Liver (tissue), 9 donors: ENCODE results near the gene HOXB13. TPM values are rescaled to one million over a fixed set of nuclear protein-coding genes. Genes with fewer than 3 reads are reported as not detected.

Experiments used
- DNase-seq: peaks from one replicate; pipeline ENCODE4 v3.0.0-alpha.2; 2017; ENCODE audit warnings: low spot score
- H3K27ac ChIP-seq, 2 donors: one replicate each; pipeline ENCODE4 v1.7.0; 2013; ENCODE audit warnings: inconsistent platforms in 2 of 2, low read length in 2 of 2, control low read depth in 1 of 2, low read depth in 1 of 2, mild to moderate bottlenecking in 1 of 2
- H3K27me3 ChIP-seq, 4 donors: one replicate each; pipeline versions ENCODE4 v1.6.1 to v1.7.0; 2013; ENCODE audit warnings: low read length in 3 of 4, inconsistent platforms in 1 of 4, mild to moderate bottlenecking in 1 of 4, moderate library complexity in 1 of 4; ENCODE audit not compliant: control insufficient read depth in 4 of 4, insufficient read depth in 4 of 4
- H3K36me3 ChIP-seq, 4 donors: one replicate each; pipeline versions ENCODE4 v1.6.1 to v1.7.0; 2013; ENCODE audit warnings: low read length in 3 of 4, mild to moderate bottlenecking in 3 of 4, low read depth in 1 of 4, moderate library complexity in 1 of 4; ENCODE audit not compliant: control insufficient read depth in 4 of 4, insufficient read depth in 3 of 4
- H3K4me1 ChIP-seq, 4 donors: one replicate each; pipeline versions ENCODE4 v1.6.1 to v1.7.0; 2013; ENCODE audit warnings: low read length in 3 of 4, mild to moderate bottlenecking in 3 of 4, moderate library complexity in 1 of 4; ENCODE audit not compliant: control insufficient read depth in 4 of 4, insufficient read depth in 4 of 4
- H3K4me3 ChIP-seq, 3 donors: one replicate each; pipeline versions ENCODE4 v1.6.1 to v1.7.0; 2013; ENCODE audit warnings: low read length in 3 of 3, control low read depth in 1 of 3, low read depth in 1 of 3, mild to moderate bottlenecking in 1 of 3
- H3K9ac ChIP-seq, 2 donors: one replicate each; pipeline ENCODE4 v1.7.0; 2013; ENCODE audit warnings: low read length in 2 of 2, mild to moderate bottlenecking in 2 of 2, moderate library complexity in 2 of 2, control low read depth in 1 of 2, low read depth in 1 of 2
- H3K9me3 ChIP-seq, 4 donors: one replicate each; pipeline versions ENCODE4 v1.6.1 to v1.7.0; 2013; ENCODE audit warnings: low read length in 3 of 4; ENCODE audit not compliant: control insufficient read depth in 4 of 4
- ATF3 ChIP-seq: IDR thresholded peaks from 2 replicates; pipeline ENCODE4 v1.6.1; 2016; ENCODE audit warnings: antibody characterized with exemption
- CTCF ChIP-seq: fragments of 150-350 bp; IDR thresholded peaks from 2 replicates; pipeline ENCODE4 v1.5.1; 2017; ENCODE audit warnings: improper control_type of control experiment, low read depth, low read length; ENCODE audit not compliant: missing input control
- EGR1 ChIP-seq, 2 donors: IDR thresholded peaks; 2 replicates each; pipeline ENCODE4 v1.6.1; 2016 to 2018; ENCODE audit warnings: antibody characterized with exemption in 2 of 2, low read depth in 2 of 2
- FOXA1 ChIP-seq: IDR thresholded peaks from 2 replicates; pipeline ENCODE4 v1.6.1; 2016; ENCODE audit warnings: antibody characterized with exemption
- FOXA2 ChIP-seq: IDR thresholded peaks from 2 replicates; pipeline ENCODE4 v1.6.1; 2016; ENCODE audit warnings: antibody characterized with exemption
- HNF4A ChIP-seq, 2 donors: conservative IDR thresholded peaks; 2 replicates each; pipeline ENCODE4 v1.6.1; 2016; ENCODE audit warnings: antibody characterized with exemption in 2 of 2, mild to moderate bottlenecking in 2 of 2
- HNF4G ChIP-seq: IDR thresholded peaks from 2 replicates; pipeline ENCODE4 v1.6.1; 2016; ENCODE audit warnings: antibody characterized with exemption
- JUND ChIP-seq, 2 donors: IDR thresholded peaks; 2 replicates each; pipeline ENCODE4 v1.6.1; 2016; ENCODE audit warnings: antibody characterized with exemption in 2 of 2
- MAX ChIP-seq: IDR thresholded peaks from 2 replicates; pipeline ENCODE4 v1.6.1; 2016; ENCODE audit warnings: antibody characterized with exemption
- NR2F2 ChIP-seq: IDR thresholded peaks from 2 replicates; pipeline ENCODE4 v1.6.1; 2016; ENCODE audit warnings: antibody characterized with exemption
- RAD21 ChIP-seq, 2 donors: IDR thresholded peaks; 2 replicates each; pipeline ENCODE4 v1.6.1; 2016; ENCODE audit warnings: antibody characterized with exemption in 2 of 2, mild to moderate bottlenecking in 2 of 2
- REST ChIP-seq: IDR thresholded peaks from 2 replicates; pipeline ENCODE4 v1.6.1; 2016; ENCODE audit warnings: antibody characterized with exemption, mild to moderate bottlenecking
- RXRA ChIP-seq, 2 donors: IDR thresholded peaks; 2 replicates each; pipeline ENCODE4 v1.6.1; 2017 to 2018; ENCODE audit warnings: antibody characterized with exemption in 2 of 2, mild to moderate bottlenecking in 1 of 2
- SP1 ChIP-seq: IDR thresholded peaks from 2 replicates; pipeline ENCODE4 v1.6.1; 2018; ENCODE audit warnings: antibody characterized with exemption, mild to moderate bottlenecking
- TAF1 ChIP-seq: conservative IDR thresholded peaks from 2 replicates; pipeline ENCODE4 v1.6.1; 2016; ENCODE audit warnings: antibody characterized with exemption, mild to moderate bottlenecking
- YY1 ChIP-seq: IDR thresholded peaks from 2 replicates; pipeline ENCODE4 v1.6.1; 2016; ENCODE audit warnings: antibody characterized with exemption, mild to moderate bottlenecking
- ZBTB33 ChIP-seq: IDR thresholded peaks from 2 replicates; pipeline ENCODE4 v1.6.1; 2016; ENCODE audit warnings: antibody characterized with exemption
- WGBS: extraction: QIAGEN DNeasy Blood & Tissue Kit; methylation state at CpG from one replicate; pipeline ENCODE4 v1.1.7; 2013; 5-methylcytosine and 5-hydroxymethylcytosine counted together
- polyA plus RNA-seq, 2 donors: library from polyadenylated mRNA; stranded (reverse) in 1 of 2; unstranded in 1 of 2; fragments of 200-250 nt in 1 of 2; fragments of >200 nt in 1 of 2; fragmentation: Nextera tagmentation in 1 of 2; extraction: Ambion mirVana in 1 of 2; gene quantifications; one replicate each; pipeline versions ENCODE4 v1.2.1 to v1.2.3, GENCODE V29; 2013 to 2015
- total RNA-seq, 2 donors: library from RNA; depleted of rRNA; stranded (reverse); fragments of >200 nt; gene quantifications; one replicate each; pipeline ENCODE4 v1.2.3, GENCODE V29; 2014
- donor health status: healthy.
- donor health status: healthy.
- donor health status: healthy.
- donor health status: healthy.
- donor health status: healthy.

The HOXB13 gene
- total and polyA plus RNA-seq, 4 donors = not detected

- TF ChIP-seq MAX (no peak), RXRA (IDR thresholded peaks at IDR 0.05) (no peak), SP1 (no peak), NR2F2 (no peak), HNF4G (no peak), CTCF (no peak), ZBTB33 (no peak), EGR1 (IDR thresholded peaks at IDR 0.05; ENCODE audit: low read depth in 2 of 2) (no peak), YY1 (no peak), TAF1 (no peak)
- no peak overlapping the region for H3K27ac ChIP-seq
- H3K9ac ChIP-seq = no peak overlapping the region
- WGBS = 93% methylated on average over 4 of the region's 4 CpGs
- no peak for DNase-seq
- no peaks in the 10 kb centered on the region for H3K9me3 ChIP-seq
- no peaks in the 10 kb centered on the region for H3K36me3 ChIP-seq
- peaks cover 0 to 6% (median 0%) of the 10 kb centered on the region in 4 donors for H3K27me3 ChIP-seq
- H3K4me3 ChIP-seq = no peak overlapping the region
- no peaks in the 10 kb centered on the region for H3K4me1 ChIP-seq
Measured at GRCh38 chr17:48767263-48767774, 38.8 kb upstream of the HOXB13 start.

GRCh38 chr17:48761114-48761513 lies 32.6 kb upstream of the HOXB13 start:
- WGBS = 68% methylated on average over 6 of the region's 6 CpGs
- Histone ChIP-seq H3K27me3 (peaks cover 0 to 15% (median under 1%) of the 10 kb centered on the region in 4 donors), H3K36me3 (no peaks in the 10 kb centered on the region), H3K9me3 (no peaks in the 10 kb centered on the region), H3K9ac (no peak overlapping the region), H3K27ac (no peak overlapping the region), H3K4me3 (no peak overlapping the region), H3K4me1 (no peaks in the 10 kb centered on the region)
- TF ChIP-seq REST (no peak), ATF3 (no peak), FOXA2 (no peak), SP1 (no peak), EGR1 (IDR thresholded peaks at IDR 0.05; ENCODE audit: low read depth in 2 of 2) (no peak), HNF4A (conservative IDR thresholded peaks at IDR 0.05) (no peak), ZBTB33 (no peak), CTCF (no peak), RAD21 (IDR thresholded peaks at IDR 0.05) (no peak), FOXA1 (no peak), JUND (IDR thresholded peaks at IDR 0.05) (no peak), RXRA (IDR thresholded peaks at IDR 0.05) (no peak), NR2F2 (no peak)
- DNase-seq = no peak
